Activated naive CD8-positive, alpha-beta T cell treated with anti-CD3 and anti-CD28 coated beads, Interleukin-2, amount 50 U/mL, for 24 hours (primary cell): ENCODE results near the gene RGS6.

Experiments
- ATAC-seq: fragments of 150-1000 bp; cut with Tn5 transposase; one replicate; pipeline ENCODE4 v1.10.0; 2021
- DNase-seq: peaks from one replicate; pipeline ENCODE4 v3.0.0; 2021
- H3K27ac Mint-ChIP-seq: one replicate; pipeline ENCODE4 v1.8.0; 2021; ENCODE audit warnings: mild to moderate bottlenecking, mixed read lengths
- H3K27me3 Mint-ChIP-seq: one replicate; pipeline ENCODE4 v1.8.0; 2021; ENCODE audit warnings: mixed read lengths
- H3K36me3 Mint-ChIP-seq: one replicate; pipeline ENCODE4 v1.8.0; 2021; ENCODE audit warnings: low read depth, mixed read lengths
- H3K4me1 Mint-ChIP-seq: one replicate; pipeline ENCODE4 v1.8.0; 2021; ENCODE audit warnings: mixed read lengths
- H3K4me3 Mint-ChIP-seq: one replicate; pipeline ENCODE4 v1.8.0; 2021; ENCODE audit warnings: mild to moderate bottlenecking, moderate library complexity, mixed read lengths
- H3K9me3 Mint-ChIP-seq: one replicate; pipeline ENCODE4 v1.8.0; 2021; ENCODE audit warnings: mixed read lengths

The RGS6 gene

DNA sequence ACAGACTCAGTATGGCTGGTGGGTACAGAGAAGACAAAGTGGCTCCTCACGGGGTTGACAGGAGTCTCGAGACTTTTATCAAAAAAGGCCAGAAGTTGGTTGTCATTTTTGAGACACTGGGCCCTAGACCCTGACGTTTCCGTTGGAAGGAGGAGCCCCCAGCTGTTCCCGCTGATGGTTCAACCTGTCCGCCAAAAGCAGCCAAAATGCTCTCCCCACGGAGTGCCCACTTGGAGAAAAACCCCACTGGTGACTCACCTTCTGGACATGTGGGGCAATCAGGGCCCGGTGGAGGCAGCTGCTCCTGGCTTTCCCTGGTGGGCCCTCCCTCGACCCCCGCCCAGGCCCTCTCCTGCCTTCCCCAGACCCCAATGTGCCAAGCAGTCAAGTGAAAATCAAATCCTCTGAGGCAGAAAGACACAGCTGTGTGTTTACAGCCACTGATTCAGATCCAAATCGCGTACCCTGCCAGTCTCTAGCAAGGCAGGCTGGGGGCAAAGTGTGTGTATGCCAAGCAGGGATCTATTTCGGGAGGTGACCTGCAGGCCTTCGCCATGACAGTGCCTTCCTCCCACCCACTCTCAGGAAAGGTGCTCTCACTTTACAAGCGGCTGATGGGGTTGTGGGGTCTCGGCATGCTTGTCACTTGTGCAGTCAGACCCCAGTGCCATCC lies 614.3 kb downstream of the RGS6 start:
- ATAC-seq, result no peak
- no peak for DNase-seq
- Mint-ChIP-seq H3K4me1 (peaks cover 6% of the 10 kb centered on the region), H3K27ac (no peak overlapping the region), H3K9me3 (no peaks in the 10 kb centered on the region), H3K27me3 (no peaks in the 10 kb centered on the region), H3K36me3 (no peaks in the 10 kb centered on the region), H3K4me3 (no peak overlapping the region)

DNA sequence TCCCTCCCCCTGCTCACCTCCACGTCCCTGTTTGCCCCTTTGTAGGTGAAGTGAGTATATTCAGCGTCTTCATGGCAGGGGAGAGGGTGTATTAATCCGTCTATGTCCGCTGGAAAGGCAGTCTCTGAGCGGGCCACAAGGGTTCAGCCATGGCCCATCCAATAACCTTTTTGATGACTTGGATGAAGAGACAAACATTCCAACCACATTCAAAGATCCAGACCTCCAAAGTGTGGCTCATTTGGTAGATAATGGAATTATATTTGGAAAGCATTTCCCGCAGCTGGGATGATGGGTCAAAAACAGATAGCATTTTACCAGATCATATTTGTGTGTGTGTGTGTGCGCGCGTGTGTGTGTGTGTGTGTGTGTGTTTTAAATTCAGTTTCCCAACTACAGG lies 615.8 kb downstream of the RGS6 start:
- Mint-ChIP-seq H3K9me3 (no peaks in the 10 kb centered on the region), H3K27me3 (no peaks in the 10 kb centered on the region), H3K36me3 (no peaks in the 10 kb centered on the region), H3K27ac (no peak overlapping the region), H3K4me3 (no peak overlapping the region), H3K4me1 (peaks cover 6% of the 10 kb centered on the region)
- ATAC-seq (no peak), DNase-seq (no peak)

- H3K4me1 Mint-ChIP-seq, result peaks cover 2% of the 10 kb centered on the region
- no peak overlapping the region for H3K4me3 Mint-ChIP-seq
- H3K36me3 Mint-ChIP-seq, result no peaks in the 10 kb centered on the region
- DNase-seq, result no peak
- no peak overlapping the region for H3K27ac Mint-ChIP-seq
- H3K9me3 Mint-ChIP-seq, result no peaks in the 10 kb centered on the region
- no peaks in the 10 kb centered on the region for H3K27me3 Mint-ChIP-seq
- no peak for ATAC-seq
These were observed 616.8 kb downstream of the RGS6 start for GRCh38 chr14:72549026-72549425.

DNA sequence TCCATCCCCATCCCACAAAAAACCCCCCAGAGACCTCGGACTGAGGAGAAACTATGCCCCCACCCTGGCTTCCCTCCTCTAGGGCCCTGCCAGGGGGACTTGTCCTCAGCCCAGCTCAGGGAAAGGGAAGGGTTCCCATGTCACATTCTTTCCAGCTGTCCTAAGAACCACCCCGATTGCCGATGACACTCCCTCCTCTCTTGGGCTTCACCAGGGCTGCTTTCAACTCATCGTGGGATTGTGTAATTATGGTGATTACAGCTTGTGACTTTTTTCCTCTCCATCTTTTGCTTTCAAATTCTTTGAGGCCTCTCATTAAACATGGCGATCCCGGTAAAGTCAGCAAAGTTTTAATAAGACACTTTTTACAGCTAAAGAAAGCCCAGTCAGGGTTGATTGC lies 617.6 kb downstream of the RGS6 start:
- H3K27me3 Mint-ChIP-seq, result no peaks in the 10 kb centered on the region
- H3K27ac Mint-ChIP-seq, result no peak overlapping the region
- no peak for DNase-seq
- H3K36me3 Mint-ChIP-seq, result no peaks in the 10 kb centered on the region
- ATAC-seq, result no peak
- H3K4me3 Mint-ChIP-seq, result no peak overlapping the region
- H3K4me1 Mint-ChIP-seq, result peaks cover 2% of the 10 kb centered on the region
- no peaks in the 10 kb centered on the region for H3K9me3 Mint-ChIP-seq

- H3K27me3 Mint-ChIP-seq, result no peaks in the 10 kb centered on the region
- H3K4me3 Mint-ChIP-seq, result no peak overlapping the region
- ATAC-seq (no peak), DNase-seq (no peak)
- no peak overlapping the region for H3K27ac Mint-ChIP-seq
- no peaks in the 10 kb centered on the region for H3K9me3 Mint-ChIP-seq
- peaks cover 2% of the 10 kb centered on the region for H3K4me1 Mint-ChIP-seq
- H3K36me3 Mint-ChIP-seq, result no peaks in the 10 kb centered on the region
These were observed 618.3 kb downstream of the RGS6 start for GRCh38 chr14:72550513-72550912.

GRCh38 chr14:72552236-72552635 lies 620.0 kb downstream of the RGS6 start:
- no peak for DNase-seq
- no peak for ATAC-seq
- no peaks in the 10 kb centered on the region for H3K9me3 Mint-ChIP-seq
- H3K4me1 Mint-ChIP-seq, result no peaks in the 10 kb centered on the region
- H3K27me3 Mint-ChIP-seq, result peaks cover under 1% of the 10 kb centered on the region
- H3K27ac Mint-ChIP-seq, result no peak overlapping the region
- no peaks in the 10 kb centered on the region for H3K36me3 Mint-ChIP-seq
- H3K4me3 Mint-ChIP-seq, result no peak overlapping the region

GRCh38 chr14:72553161-72553560 lies 620.9 kb downstream of the RGS6 start:
- Mint-ChIP-seq H3K4me1 (no peaks in the 10 kb centered on the region), H3K27me3 (peaks cover 9% of the 10 kb centered on the region), H3K27ac (no peak overlapping the region), H3K4me3 (no peak overlapping the region), H3K36me3 (no peaks in the 10 kb centered on the region), H3K9me3 (no peaks in the 10 kb centered on the region)
- DNase-seq (no peak), ATAC-seq (no peak)

DNA sequence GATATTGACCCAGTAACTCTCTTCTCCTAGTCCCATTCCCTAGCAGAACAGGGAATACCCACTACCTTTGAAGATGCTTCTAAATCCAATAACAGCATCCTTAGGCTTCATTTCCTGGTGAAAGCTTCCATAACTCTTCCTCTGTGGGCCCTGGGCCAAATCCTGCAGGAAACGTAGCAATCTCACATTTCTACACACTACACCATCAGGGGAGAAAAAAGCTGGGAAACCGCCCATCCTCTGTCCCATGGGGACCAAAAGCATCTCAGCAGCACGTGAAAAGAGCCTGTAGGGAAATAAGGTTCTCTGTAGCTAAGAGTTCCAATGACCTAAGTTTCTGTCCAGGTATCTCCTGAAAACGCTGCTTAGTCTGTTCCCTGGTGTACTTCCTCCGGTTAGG lies 621.4 kb downstream of the RGS6 start:
- no peak overlapping the region for H3K27ac Mint-ChIP-seq
- ATAC-seq (no peak), DNase-seq (no peak)
- H3K36me3 Mint-ChIP-seq, result no peaks in the 10 kb centered on the region
- H3K4me3 Mint-ChIP-seq, result no peak overlapping the region
- peaks cover 10% of the 10 kb centered on the region for H3K27me3 Mint-ChIP-seq
- H3K9me3 Mint-ChIP-seq, result no peaks in the 10 kb centered on the region
- no peaks in the 10 kb centered on the region for H3K4me1 Mint-ChIP-seq

- Mint-ChIP-seq H3K4me3 (no peak overlapping the region), H3K4me1 (no peaks in the 10 kb centered on the region), H3K27ac (no peak overlapping the region), H3K27me3 (peaks cover 10% of the 10 kb centered on the region), H3K9me3 (no peaks in the 10 kb centered on the region), H3K36me3 (no peaks in the 10 kb centered on the region)
- DNase-seq (no peak), ATAC-seq (no peak)
These were observed 622.2 kb downstream of the RGS6 start for GRCh38 chr14:72554401-72554800.

DNA sequence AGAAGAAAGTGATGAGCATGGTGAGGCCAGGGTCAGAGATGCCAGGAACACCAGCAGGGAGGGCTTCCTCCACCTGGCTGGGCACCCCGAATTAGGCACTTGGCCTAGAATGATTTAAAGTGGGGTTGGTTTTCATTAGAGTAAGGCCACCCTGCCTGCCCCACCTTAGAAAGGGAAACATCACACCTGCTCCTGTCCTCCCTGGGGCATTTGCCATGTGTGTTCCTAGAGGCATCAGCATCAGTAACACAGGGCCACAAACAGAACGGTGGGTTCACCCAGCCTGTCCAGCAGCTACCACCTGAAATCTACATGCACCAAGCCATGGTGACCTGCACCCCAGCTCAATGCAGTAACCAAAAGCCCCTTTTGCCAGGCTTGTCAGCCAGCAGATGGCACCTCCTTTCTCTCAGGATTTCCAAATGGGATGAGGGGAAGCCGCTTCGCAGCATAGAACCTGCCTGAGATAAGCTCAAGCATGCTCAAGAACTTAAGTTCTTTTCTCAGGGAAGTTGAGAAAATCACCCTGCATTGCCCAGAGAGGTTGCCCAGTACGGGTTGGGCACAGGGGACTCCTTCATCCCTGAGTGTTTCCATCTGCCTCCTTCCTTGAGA lies 622.9 kb downstream of the RGS6 start:
- no peak for DNase-seq
- H3K27me3 Mint-ChIP-seq, result peaks cover 10% of the 10 kb centered on the region
- H3K9me3 Mint-ChIP-seq, result no peaks in the 10 kb centered on the region
- H3K4me3 Mint-ChIP-seq, result no peak overlapping the region
- ATAC-seq, result no peak
- no peak overlapping the region for H3K27ac Mint-ChIP-seq
- H3K36me3 Mint-ChIP-seq, result no peaks in the 10 kb centered on the region
- no peaks in the 10 kb centered on the region for H3K4me1 Mint-ChIP-seq

GRCh38 chr14:72555609-72556000 lies 623.4 kb downstream of the RGS6 start:
- Mint-ChIP-seq H3K9me3 (no peaks in the 10 kb centered on the region), H3K27ac (no peak overlapping the region), H3K36me3 (no peaks in the 10 kb centered on the region), H3K27me3 (peaks cover 10% of the 10 kb centered on the region), H3K4me3 (no peak overlapping the region), H3K4me1 (no peaks in the 10 kb centered on the region)
- ATAC-seq (no peak), DNase-seq (no peak)

GRCh38 chr14:72557671-72558070 lies 625.4 kb downstream of the RGS6 start:
- no peaks in the 10 kb centered on the region for H3K36me3 Mint-ChIP-seq
- no peak overlapping the region for H3K4me3 Mint-ChIP-seq
- no peak overlapping the region for H3K27ac Mint-ChIP-seq
- DNase-seq (no peak), ATAC-seq (no peak)
- H3K4me1 Mint-ChIP-seq, result no peaks in the 10 kb centered on the region
- H3K9me3 Mint-ChIP-seq, result no peaks in the 10 kb centered on the region
- H3K27me3 Mint-ChIP-seq, result peaks cover 10% of the 10 kb centered on the region

- H3K4me3 Mint-ChIP-seq, result no peak overlapping the region
- peaks cover 10% of the 10 kb centered on the region for H3K27me3 Mint-ChIP-seq
These were observed 626.5 kb downstream of the RGS6 start for GRCh38 chr14:72558721-72559120.

DNA sequence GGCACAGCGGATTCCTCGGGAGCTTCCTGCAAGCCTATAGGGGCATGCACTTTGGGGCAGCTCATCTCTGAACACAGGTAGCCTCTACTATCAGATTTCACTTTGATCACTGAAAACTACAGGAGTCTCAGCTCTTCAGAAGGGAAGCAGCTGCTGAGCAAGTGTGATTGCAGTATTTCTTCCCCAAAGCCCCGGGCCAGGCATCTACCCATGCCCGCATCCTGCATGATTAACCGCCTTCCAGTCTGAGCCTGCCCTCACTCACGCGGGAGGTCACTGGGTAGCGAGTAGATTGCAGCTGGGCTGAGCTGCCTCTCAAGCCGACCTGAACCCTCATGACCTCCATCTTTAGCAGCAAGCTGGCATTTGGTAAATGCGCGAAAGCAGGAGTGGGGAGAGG lies 627.0 kb downstream of the RGS6 start:
- Mint-ChIP-seq H3K27me3 (peaks cover 10% of the 10 kb centered on the region), H3K4me1 (peaks cover 3% of the 10 kb centered on the region), H3K36me3 (no peaks in the 10 kb centered on the region), H3K4me3 (no peak overlapping the region), H3K27ac (no peak overlapping the region), H3K9me3 (no peaks in the 10 kb centered on the region)
- no peak for DNase-seq
- no peak for ATAC-seq

More at GRCh38 chr14:72558721-72559120, 626.5 kb downstream of the RGS6 start:
- H3K27ac Mint-ChIP-seq, result no peak overlapping the region
- H3K36me3 Mint-ChIP-seq, result no peaks in the 10 kb centered on the region
- DNase-seq, result no peak
- ATAC-seq, result no peak
- H3K9me3 Mint-ChIP-seq, result no peaks in the 10 kb centered on the region
- H3K4me1 Mint-ChIP-seq, result no peaks in the 10 kb centered on the region

DNA sequence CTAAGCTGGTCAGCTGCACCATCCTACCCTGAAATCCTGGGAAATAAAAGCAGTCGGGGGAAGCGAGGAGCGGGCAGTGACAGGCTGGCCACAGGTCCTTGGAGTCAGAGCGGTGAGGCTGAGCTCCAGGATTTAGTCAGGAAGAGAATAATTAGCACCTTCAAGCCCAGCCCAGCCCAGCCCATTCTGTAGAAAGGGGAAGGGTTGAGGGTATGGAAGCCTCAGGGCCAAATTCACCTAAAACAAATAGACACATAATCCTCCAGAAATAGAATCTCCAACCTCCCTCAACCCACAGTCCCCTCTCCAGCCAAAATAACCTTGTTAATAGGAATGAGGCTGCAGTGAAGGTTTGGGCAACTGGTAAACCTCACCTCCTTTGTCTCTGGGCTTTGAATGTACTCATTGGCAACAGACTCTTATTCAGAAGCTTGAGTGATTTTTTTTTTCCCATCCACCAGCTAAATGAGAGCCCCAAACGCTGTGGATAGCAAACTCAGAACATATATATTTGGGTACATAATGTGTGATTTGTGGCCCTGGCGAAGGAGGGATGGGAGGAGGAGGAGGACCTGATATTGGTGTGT lies 627.5 kb downstream of the RGS6 start:
- ATAC-seq (no peak), DNase-seq (no peak)
- Mint-ChIP-seq H3K27me3 (peaks cover 10% of the 10 kb centered on the region), H3K36me3 (no peaks in the 10 kb centered on the region), H3K27ac (no peak overlapping the region), H3K4me3 (no peak overlapping the region), H3K4me1 (peaks cover 3% of the 10 kb centered on the region), H3K9me3 (no peaks in the 10 kb centered on the region)
